Measurements from ENCODE around the gene GMPR. TPM values are rescaled to one million over a fixed set of nuclear protein-coding genes. Genes with fewer than 3 reads are reported as not detected.

GMPR gene
- polyA plus RNA-seq, 3 donors, result 11.4 to 12.4 (median 11.4) TPM

- DNase-seq (ENCODE audit: extremely low read depth in 1 of 11, low read depth in 9 of 11, low spot score in 4 of 11), result no peak
Observed at GRCh38 chr6:16282370-16282769, 44.0 kb downstream of the GMPR start.

- DNase-seq (ENCODE audit: extremely low read depth in 1 of 11, low read depth in 9 of 11, low spot score in 4 of 11), result no peak
Observed at GRCh38 chr6:16284472-16284871, 46.1 kb downstream of the GMPR start.

GRCh38 chr6:16285467-16286150, 47.2 kb downstream of the GMPR start:
- no peak for DNase-seq (ENCODE audit: extremely low read depth in 1 of 11, low read depth in 9 of 11, low spot score in 4 of 11)

GRCh38 chr6:16286151-16286522, 47.8 kb downstream of the GMPR start:
- peak in 5 of 11 donors; percentile 34 to 48 (median 42) for DNase-seq (ENCODE audit: extremely low read depth in 1 of 11, low read depth in 9 of 11, low spot score in 4 of 11)

GRCh38 chr6:16288163-16288562, 49.8 kb downstream of the GMPR start:
- DNase-seq (ENCODE audit: extremely low read depth in 1 of 11, low read depth in 9 of 11, low spot score in 4 of 11), result no peak

GRCh38 chr6:16291739-16292138, 53.4 kb downstream of the GMPR start:
- DNase-seq (ENCODE audit: extremely low read depth in 1 of 11, low read depth in 9 of 11, low spot score in 4 of 11), result no peak

- no peak for DNase-seq (ENCODE audit: extremely low read depth in 1 of 11, low read depth in 9 of 11, low spot score in 4 of 11)
Observed at GRCh38 chr6:16292432-16292831, 54.0 kb downstream of the GMPR start.

GRCh38 chr6:16292942-16293341, 54.6 kb downstream of the GMPR start:
- peak in 1 of 11 donors; percentile 24 for DNase-seq (ENCODE audit: extremely low read depth in 1 of 11, low read depth in 9 of 11, low spot score in 4 of 11)

GRCh38 chr6:16294371-16294770, 56.0 kb downstream of the GMPR start:
- DNase-seq (ENCODE audit: extremely low read depth in 1 of 11, low read depth in 9 of 11, low spot score in 4 of 11), result no peak

- no peak for DNase-seq (ENCODE audit: extremely low read depth in 1 of 11, low read depth in 9 of 11, low spot score in 4 of 11)
Observed at GRCh38 chr6:16295060-16295459, 56.7 kb downstream of the GMPR start.

- DNase-seq (ENCODE audit: extremely low read depth in 1 of 11, low read depth in 9 of 11, low spot score in 4 of 11), result no peak
Observed at GRCh38 chr6:16295471-16295870, 57.1 kb downstream of the GMPR start.

- DNase-seq (ENCODE audit: extremely low read depth in 1 of 11, low read depth in 9 of 11, low spot score in 4 of 11), result no peak
Observed at GRCh38 chr6:16296061-16296670, 57.8 kb downstream of the GMPR start.

GRCh38 chr6:16299861-16300260, 61.5 kb downstream of the GMPR start:
- DNase-seq (ENCODE audit: extremely low read depth in 1 of 11, low read depth in 9 of 11, low spot score in 4 of 11), result no peak

- peak in 2 of 11 donors; percentile 24 to 43 for DNase-seq (ENCODE audit: extremely low read depth in 1 of 11, low read depth in 9 of 11, low spot score in 4 of 11)
Observed at GRCh38 chr6:16301511-16301910, 63.1 kb downstream of the GMPR start.

GRCh38 chr6:16302721-16303552, 64.5 kb downstream of the GMPR start:
- DNase-seq (ENCODE audit: extremely low read depth in 1 of 11, low read depth in 9 of 11, low spot score in 4 of 11), result no peak

GRCh38 chr6:16305246-16305725, 66.9 kb downstream of the GMPR start:
- no peak for DNase-seq (ENCODE audit: extremely low read depth in 1 of 11, low read depth in 9 of 11, low spot score in 4 of 11)

GRCh38 chr6:16305788-16306187, 67.4 kb downstream of the GMPR start:
- DNase-seq (ENCODE audit: extremely low read depth in 1 of 11, low read depth in 9 of 11, low spot score in 4 of 11), result no peak

GRCh38 chr6:16306334-16306733, 67.9 kb downstream of the GMPR start:
- DNase-seq (ENCODE audit: extremely low read depth in 1 of 11, low read depth in 9 of 11, low spot score in 4 of 11), result no peak

GRCh38 chr6:16311763-16312162, 73.4 kb downstream of the GMPR start:
- no peak for DNase-seq (ENCODE audit: extremely low read depth in 1 of 11, low read depth in 9 of 11, low spot score in 4 of 11)

- no peak for DNase-seq (ENCODE audit: extremely low read depth in 1 of 11, low read depth in 9 of 11, low spot score in 4 of 11)
Observed at GRCh38 chr6:16313732-16314131, 75.3 kb downstream of the GMPR start.
